ENCODE data around the gene KDM4F.
A peak's percentile ranks its signal among the peaks of the same experiment; 100 is the strongest.

The KDM4F gene

DNA sequence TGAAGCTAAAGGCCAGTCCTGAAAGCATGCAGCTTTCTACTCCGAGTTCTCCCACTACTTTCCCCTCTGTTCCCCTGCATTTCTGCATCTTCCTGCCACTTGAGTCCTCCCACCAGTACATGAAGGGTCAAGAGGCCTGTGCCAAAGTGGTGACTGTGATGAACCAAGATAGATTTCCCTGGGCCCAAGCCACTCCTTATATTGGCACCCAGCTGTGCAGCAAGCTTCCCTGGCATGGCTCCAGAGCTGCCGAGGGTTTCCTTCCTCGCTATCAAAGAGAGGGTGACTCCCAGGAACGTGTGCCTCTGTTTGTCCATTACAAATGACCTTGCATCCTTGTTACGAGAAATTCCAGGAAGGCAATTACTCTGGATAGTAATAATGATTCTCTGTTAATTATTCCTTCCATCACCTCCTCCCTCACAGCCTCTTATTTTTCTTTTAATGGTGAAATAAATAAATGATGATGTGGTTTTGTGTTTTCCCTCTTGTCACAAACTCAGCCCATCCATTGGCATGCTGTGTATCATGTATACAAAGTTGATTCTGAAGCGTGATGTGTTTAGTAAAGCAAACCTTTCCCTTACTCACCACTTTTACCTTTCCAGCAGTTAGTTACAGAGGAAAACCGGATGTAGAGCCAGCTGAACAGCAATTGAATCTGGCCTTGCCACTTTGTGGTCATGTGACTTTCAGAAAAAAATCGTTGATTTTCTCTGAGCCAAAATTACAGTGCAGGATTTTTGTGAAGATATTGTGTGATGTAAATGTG lies 25.8 kb downstream of the KDM4F start:
- Histone ChIP-seq H3K4me1 (ENCODE audit: insufficient read depth, low read length) (no peaks in the 10 kb centered on the region), H3K36me3 (ENCODE audit: insufficient read depth, low read length) (no peaks in the 10 kb centered on the region), H3K9ac (ENCODE audit: low read depth, low read length) (no peak overlapping the region), H3K9me3 (ENCODE audit: control insufficient read depth, insufficient read depth, low read length) (no peaks in the 10 kb centered on the region)

DNA sequence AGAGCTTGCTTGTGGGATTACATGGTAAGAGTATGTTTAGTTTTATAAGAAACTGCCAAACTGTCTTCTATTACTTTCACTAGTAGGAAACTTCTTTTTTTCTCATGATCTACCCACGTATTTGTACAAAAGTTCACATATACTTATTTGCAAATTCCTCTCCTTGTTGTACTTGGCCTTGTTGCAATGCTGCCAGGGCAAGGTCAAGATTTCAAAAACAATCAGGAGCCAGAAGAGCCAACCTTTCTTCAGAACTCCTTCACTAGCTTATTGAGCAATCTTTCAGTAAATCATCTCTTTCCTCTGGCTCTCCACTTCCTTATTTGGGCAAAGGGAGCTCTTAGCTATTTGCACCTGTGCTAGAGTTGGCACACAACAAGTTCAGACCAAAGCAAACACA lies 27.2 kb downstream of the KDM4F start:
- Histone ChIP-seq H3K9ac (ENCODE audit: low read depth, low read length) (no peak overlapping the region), H3K4me1 (ENCODE audit: insufficient read depth, low read length) (peaks cover 6% of the 10 kb centered on the region)

DNA sequence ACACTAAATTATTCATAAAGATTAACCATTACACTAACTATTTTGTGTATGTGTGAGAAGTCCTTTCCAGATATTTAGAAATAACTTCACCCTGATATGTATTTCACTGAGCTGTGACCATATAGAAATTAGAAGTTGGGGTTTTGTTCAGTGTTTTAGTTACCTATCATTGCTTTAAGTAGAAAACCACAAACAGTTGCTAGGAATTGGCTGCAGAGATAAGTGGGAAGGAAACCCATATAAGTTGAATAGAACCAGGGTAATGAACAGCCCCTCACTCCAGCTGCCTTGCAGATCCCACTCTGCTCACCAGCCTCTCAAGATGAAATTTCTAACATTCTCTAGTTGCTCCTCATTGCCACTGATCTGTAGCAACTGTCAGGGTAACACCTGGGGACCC lies 27.8 kb downstream of the KDM4F start:
- Histone ChIP-seq H3K36me3 (ENCODE audit: insufficient read depth, low read length) (no peaks in the 10 kb centered on the region), H3K4me1 (ENCODE audit: insufficient read depth, low read length) (peaks cover 10% of the 10 kb centered on the region), H3K9me3 (ENCODE audit: control insufficient read depth, insufficient read depth, low read length) (no peaks in the 10 kb centered on the region), H3K9ac (ENCODE audit: low read depth, low read length) (no peak overlapping the region)

More for the DNA sequence above, 27.2 kb downstream of the KDM4F start:
- Histone ChIP-seq H3K36me3 (ENCODE audit: insufficient read depth, low read length) (no peaks in the 10 kb centered on the region), H3K9me3 (ENCODE audit: control insufficient read depth, insufficient read depth, low read length) (no peaks in the 10 kb centered on the region)

DNA sequence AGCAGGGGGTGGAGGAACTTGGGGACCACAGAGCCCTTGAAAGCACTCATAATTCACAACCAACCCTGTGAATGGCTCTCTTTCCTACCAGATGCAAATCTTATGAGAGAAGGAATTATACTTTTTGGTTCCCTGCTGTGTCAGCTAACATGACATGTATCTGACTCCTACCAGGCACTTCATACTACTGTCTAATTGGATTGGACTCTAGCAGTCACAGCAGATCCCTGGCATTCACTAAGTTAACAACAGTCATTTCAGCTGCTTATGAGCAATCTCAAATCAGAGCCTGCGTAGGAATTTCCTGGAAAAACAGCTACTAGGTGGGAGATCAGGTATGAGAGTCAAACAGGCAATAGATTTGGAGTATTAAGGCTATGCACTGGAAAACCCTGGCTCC lies 29.3 kb downstream of the KDM4F start:
- Histone ChIP-seq H3K36me3 (ENCODE audit: insufficient read depth, low read length) (no peaks in the 10 kb centered on the region), H3K9ac (ENCODE audit: low read depth, low read length) (no peak overlapping the region), H3K9me3 (ENCODE audit: control insufficient read depth, insufficient read depth, low read length) (no peaks in the 10 kb centered on the region), H3K4me1 (ENCODE audit: insufficient read depth, low read length) (peaks cover 10% of the 10 kb centered on the region)

DNA sequence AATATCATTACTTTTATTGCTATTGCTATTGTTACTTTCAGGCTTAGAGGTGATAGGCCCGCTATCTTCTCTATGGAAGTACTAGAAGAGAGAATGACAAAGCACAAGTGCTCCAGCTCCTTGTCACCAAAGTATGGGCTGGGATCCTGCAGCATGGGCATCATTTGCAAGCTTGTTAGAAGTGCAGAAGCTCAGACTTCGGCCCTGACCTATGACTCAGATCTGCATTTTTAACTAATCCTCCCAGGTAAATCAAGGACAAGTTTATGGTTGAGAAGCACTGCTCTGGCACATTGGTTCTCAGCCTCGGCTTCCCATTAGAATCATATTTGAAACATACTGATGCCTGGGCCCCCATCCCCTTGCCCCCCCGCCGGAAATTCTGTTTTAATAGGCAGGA lies 31.8 kb downstream of the KDM4F start:
- Histone ChIP-seq H3K36me3 (ENCODE audit: insufficient read depth, low read length) (no peaks in the 10 kb centered on the region), H3K9ac (ENCODE audit: low read depth, low read length) (no peak overlapping the region)

DNA sequence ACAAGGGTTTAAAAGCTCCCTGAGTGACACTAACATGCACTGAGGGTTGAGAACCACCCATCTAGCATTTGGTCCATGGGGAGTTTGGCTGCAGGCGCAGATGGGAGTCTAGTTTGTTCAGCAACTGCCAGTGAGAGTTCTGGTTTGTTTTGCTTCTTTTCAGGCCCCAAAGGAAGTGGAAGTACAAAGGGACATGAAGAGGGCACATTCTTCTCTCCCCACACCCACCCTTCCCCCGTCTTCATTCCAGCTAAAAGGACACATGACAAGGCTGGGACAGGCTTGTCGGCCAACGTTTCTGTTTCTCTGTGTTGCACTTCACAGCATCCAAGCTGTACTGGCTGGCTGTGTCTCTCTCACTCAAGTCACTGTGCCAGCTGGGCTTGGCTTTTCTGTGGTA lies 32.2 kb downstream of the KDM4F start:
- Histone ChIP-seq H3K36me3 (ENCODE audit: insufficient read depth, low read length) (no peaks in the 10 kb centered on the region), H3K9me3 (ENCODE audit: control insufficient read depth, insufficient read depth, low read length) (no peaks in the 10 kb centered on the region), H3K4me1 (ENCODE audit: insufficient read depth, low read length) (peaks cover 10% of the 10 kb centered on the region), H3K9ac (ENCODE audit: low read depth, low read length) (0 out of 2 replicates have a peak overlapping the region, but pooled peaks have one; percentile 6)

More for the DNA sequence above, 31.8 kb downstream of the KDM4F start:
- Histone ChIP-seq H3K4me1 (ENCODE audit: insufficient read depth, low read length) (peaks cover 10% of the 10 kb centered on the region), H3K9me3 (ENCODE audit: control insufficient read depth, insufficient read depth, low read length) (no peaks in the 10 kb centered on the region)

DNA sequence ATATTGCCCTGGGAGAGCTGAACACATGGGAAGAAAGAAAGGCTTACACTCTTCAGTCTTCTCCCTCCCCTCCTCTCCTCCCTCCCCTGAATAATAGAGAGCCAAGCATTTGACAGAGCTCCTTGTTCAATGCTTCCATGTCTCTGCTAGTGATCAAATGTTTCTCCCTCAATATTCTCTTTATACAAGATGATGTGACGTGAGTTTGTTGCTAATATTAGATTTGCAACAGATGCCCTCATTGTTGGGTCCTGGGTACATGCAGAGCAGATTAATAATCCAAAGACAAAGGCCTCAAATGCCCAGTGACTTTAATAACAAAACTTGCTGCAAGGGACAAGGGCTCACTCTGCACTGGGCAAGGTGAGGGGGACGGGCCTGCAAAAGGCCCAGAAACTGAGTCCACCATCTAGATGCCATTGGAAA lies 33.4 kb downstream of the KDM4F start:
- no peak overlapping the region for H3K9ac ChIP-seq (ENCODE audit: low read depth, low read length)
- H3K4me1 ChIP-seq (ENCODE audit: insufficient read depth, low read length), result peaks cover 10% of the 10 kb centered on the region
- no peaks in the 10 kb centered on the region for H3K36me3 ChIP-seq (ENCODE audit: insufficient read depth, low read length)
- H3K9me3 ChIP-seq (ENCODE audit: control insufficient read depth, insufficient read depth, low read length), result no peaks in the 10 kb centered on the region

DNA sequence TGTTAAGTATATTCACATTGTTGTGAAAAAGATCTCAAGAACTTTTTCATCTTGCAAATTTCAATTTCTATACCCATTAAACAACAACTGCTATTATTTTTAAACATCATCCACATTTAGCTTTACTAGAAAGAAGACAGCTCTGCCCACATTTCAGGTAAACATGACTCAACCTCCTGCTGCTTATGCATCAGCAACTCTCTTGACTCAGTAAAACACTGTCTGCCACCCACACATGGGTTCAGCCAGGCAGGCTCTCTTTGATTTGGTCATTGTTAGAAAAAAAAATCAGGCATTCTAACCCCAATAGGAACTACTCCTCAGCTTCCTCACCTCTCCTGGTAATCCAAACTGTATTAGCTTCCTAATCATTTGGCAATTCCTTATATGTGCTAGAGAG lies 35.3 kb downstream of the KDM4F start:
- Histone ChIP-seq H3K9ac (ENCODE audit: low read depth, low read length) (no peak overlapping the region), H3K9me3 (ENCODE audit: control insufficient read depth, insufficient read depth, low read length) (no peaks in the 10 kb centered on the region), H3K36me3 (ENCODE audit: insufficient read depth, low read length) (no peaks in the 10 kb centered on the region), H3K4me1 (ENCODE audit: insufficient read depth, low read length) (peaks cover 10% of the 10 kb centered on the region)

DNA sequence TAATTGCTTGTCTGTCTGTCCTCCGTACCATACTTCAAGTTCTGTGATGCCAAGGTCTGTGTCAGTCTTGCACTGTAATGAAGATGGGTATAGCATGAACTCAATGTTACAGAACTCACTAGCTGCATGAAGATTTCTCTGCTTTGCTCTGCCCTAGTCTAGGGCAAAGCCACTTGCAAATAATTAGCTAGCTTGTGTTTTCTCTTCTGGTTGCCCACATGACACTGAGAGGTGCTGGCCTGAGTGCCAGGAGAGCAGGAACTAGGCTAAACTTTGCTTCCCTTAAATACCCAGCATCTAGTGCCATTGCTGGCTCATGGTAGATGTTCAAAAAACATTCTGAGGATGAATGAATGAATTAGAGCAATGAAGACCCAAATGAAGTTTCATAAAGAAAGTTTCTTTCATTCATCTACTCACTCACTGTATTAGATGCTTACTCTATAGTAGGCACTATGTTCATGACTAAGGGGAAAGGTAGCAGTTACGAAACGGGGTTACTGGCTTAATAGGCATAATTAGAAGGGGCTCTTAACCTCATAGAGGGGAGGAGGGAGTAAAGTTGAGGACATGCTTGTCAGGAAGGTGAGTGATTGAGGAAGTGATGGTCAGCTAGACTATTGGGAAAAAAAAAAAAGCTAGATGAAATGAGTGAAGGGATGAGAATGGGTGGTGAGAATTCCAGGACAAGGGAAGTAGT lies 36.0 kb downstream of the KDM4F start:
- H3K9me3 ChIP-seq (ENCODE audit: control insufficient read depth, insufficient read depth, low read length), result no peaks in the 10 kb centered on the region
- no peaks in the 10 kb centered on the region for H3K36me3 ChIP-seq (ENCODE audit: insufficient read depth, low read length)
- H3K4me1 ChIP-seq (ENCODE audit: insufficient read depth, low read length), result peaks cover 10% of the 10 kb centered on the region
- H3K9ac ChIP-seq (ENCODE audit: low read depth, low read length), result no peak overlapping the region

DNA sequence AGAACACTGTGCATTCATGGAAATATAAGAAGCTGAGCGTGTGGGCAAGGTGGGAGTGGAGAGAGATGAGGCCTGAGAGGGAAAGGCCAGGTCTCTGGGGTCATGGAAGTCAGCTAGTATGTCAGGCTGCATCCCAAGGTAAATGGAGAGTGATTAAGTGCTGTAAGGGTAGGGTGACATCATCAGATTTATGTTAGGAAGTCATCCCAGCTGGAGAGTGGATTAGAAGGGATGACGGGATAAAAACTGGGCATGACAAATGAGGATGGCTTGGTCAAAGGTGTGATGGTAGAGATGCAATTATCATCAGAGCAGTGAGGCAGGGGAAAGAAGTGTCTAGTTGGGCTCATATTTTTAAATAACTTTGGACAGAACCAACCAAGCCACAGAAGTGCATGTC lies 36.9 kb downstream of the KDM4F start:
- no peak overlapping the region for H3K9ac ChIP-seq (ENCODE audit: low read depth, low read length)
- H3K36me3 ChIP-seq (ENCODE audit: insufficient read depth, low read length), result no peaks in the 10 kb centered on the region
- H3K4me1 ChIP-seq (ENCODE audit: insufficient read depth, low read length), result peaks cover 7% of the 10 kb centered on the region
- H3K9me3 ChIP-seq (ENCODE audit: control insufficient read depth, insufficient read depth, low read length), result no peaks in the 10 kb centered on the region

DNA sequence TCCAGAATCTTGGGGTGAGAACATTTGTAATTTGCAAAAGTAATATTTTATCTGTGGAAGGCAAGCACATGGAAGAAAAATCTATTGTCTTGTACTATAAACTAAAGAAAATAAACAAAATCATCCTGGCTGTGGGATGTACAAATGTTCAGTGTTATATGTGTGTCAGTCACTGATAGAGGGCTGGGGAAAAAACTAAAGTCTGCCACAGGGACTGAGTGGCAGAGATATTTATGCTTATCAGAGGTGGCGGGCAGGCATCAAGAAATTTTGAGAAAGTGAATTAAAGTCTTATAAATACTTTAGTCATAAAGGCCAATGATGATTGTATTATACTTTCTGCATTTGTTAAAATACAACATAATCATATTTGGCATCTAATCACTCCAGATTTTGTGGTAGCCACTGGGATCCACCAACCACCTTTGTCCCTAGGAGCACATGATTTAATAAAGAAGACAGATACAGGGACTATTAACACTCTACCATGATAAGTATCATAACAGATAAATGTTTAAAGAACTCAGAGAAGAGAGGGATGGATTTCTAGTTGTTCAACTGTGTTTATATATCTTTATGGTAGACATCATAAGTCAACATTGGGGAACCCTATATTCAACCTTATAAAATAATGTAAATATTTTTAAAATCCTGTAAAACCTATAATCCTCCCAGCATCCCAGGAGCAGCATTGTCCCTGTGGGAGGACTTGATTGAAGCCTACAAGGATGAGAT lies 37.8 kb downstream of the KDM4F start:
- Histone ChIP-seq H3K9ac (ENCODE audit: low read depth, low read length) (no peak overlapping the region), H3K4me1 (ENCODE audit: insufficient read depth, low read length) (no peaks in the 10 kb centered on the region; the same call in 1 of the 2 replicates), H3K9me3 (ENCODE audit: control insufficient read depth, insufficient read depth, low read length) (no peaks in the 10 kb centered on the region), H3K36me3 (ENCODE audit: insufficient read depth, low read length) (no peaks in the 10 kb centered on the region)

DNA sequence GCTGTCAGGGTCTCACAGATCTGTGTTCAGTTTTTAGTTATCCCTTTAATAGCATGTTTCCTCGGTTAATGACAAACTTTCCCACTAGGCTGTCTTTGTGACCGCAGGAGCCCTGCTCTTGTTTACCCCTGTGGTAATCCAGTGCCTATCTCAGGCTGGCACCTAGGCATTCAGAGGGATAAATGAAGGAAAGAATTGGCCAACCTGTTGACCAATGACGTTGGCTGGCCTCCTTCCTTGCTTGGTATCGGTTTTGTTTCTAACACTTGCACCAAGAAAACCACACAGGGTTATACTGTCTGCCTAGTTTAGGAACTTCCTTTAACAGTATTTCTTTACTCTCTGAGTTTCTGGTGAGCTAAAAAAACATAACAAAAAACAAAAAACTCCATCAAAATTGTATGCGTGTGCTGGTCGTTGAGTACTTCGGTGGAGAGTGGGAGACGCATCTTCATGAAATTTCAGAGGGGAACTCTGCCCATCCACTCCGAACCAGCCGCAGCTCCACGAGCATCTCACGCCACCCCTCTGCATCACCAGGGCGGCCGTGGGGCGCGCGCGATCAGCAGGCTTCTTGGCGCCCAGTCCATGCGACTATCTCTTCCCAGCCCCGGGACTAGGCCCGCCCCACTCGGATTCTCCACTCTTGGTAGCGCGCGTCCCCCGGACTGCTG lies 39.9 kb downstream of the KDM4F start:
- H3K36me3 ChIP-seq (ENCODE audit: insufficient read depth, low read length), result no peaks in the 10 kb centered on the region
- H3K9me3 ChIP-seq (ENCODE audit: control insufficient read depth, insufficient read depth, low read length), result no peaks in the 10 kb centered on the region
- peak overlapping the region; percentile 78; the same call in 1 of the 2 replicates for H3K9ac ChIP-seq (ENCODE audit: low read depth, low read length)
- peaks cover 8% of the 10 kb centered on the region; the same call in 1 of the 2 replicates for H3K4me1 ChIP-seq (ENCODE audit: insufficient read depth, low read length)

DNA sequence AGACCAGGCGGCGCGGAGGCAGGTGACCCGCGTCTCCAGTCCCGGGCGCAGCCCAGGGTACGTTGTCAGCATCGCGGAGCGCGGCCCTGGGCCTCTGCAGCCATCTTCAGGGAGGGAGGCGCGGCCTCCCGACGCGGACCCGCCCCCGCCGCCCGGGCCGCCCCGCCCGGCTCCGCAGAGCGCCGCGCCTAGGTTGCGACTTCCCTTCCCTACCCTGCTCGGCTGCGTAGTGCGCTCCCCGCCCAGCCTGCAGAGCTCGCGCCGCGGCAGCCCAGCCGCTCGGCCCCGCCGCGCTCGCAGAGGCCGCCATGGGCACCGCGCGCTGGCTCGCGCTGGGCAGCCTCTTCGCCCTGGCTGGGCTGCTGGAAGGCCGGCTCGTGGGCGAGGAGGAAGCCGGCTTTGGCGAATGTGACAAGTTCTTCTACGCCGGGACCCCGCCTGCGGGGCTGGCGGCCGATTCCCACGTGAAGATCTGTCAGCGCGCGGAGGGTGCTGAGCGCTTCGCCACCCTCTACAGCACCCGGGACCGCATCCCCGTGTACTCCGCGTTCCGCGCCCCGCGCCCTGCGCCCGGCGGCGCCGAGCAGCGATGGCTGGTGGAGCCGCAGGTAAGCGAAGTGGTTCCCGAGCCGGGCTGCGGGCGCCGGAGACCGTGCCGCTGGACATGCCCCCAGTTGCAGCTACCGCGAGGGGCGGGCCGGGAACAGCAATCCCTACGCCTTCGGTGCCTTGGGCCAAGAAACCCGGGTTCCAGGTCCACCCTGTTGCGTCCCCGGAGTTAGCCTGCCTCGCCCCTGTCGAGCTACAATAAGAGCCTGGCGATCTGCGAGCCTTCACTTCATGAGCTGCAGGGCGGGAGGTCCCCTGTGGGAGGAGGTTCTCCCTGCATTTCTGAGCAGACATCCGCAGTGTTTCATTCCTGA lies 40.7 kb downstream of the KDM4F start, which contains the start of gene ENDOD1:
ENDOD1 (plus strand) TSS at position 227 of the 923 bp plus-strand sequence; CDS start at position 309, 82 bp downstream.
- Histone ChIP-seq H3K9me3 (ENCODE audit: control insufficient read depth, insufficient read depth, low read length) (no peaks in the 10 kb centered on the region), H3K9ac (ENCODE audit: low read depth, low read length) (peak within 1 kb of the TSS; percentile 78), H3K36me3 (ENCODE audit: insufficient read depth, low read length) (no peaks in the 10 kb centered on the region), H3K4me1 (ENCODE audit: insufficient read depth, low read length) (peaks cover 8% of the 10 kb centered on the region; the same call in 1 of the 2 replicates)
